Subcutaneous abdominal adipose tissue (tissue), 5 donors: Measurements from ENCODE around the gene DOCK1.

Source experiments
- H3K27ac ChIP-seq: one replicate; pipeline ENCODE4 v1.7.0; 2013; ENCODE audit warnings: low read depth, mild to moderate bottlenecking, inconsistent platforms, low read length, moderate library complexity
- H3K27me3 ChIP-seq, 5 donors: one replicate each; pipeline ENCODE4 v1.7.0; 2013; ENCODE audit warnings: low read length in 5 of 5, inconsistent platforms in 1 of 5; ENCODE audit not compliant: control insufficient read depth in 5 of 5, insufficient read depth in 4 of 5
- H3K36me3 ChIP-seq, 5 donors: one replicate each; pipeline ENCODE4 v1.7.0; 2013; ENCODE audit warnings: low read length in 5 of 5; ENCODE audit not compliant: control insufficient read depth in 5 of 5, insufficient read depth in 5 of 5
- H3K4me1 ChIP-seq, 5 donors: one replicate each; pipeline ENCODE4 v1.7.0; 2013; ENCODE audit warnings: low read length in 5 of 5, mild to moderate bottlenecking in 3 of 5, moderate library complexity in 1 of 5; ENCODE audit not compliant: control insufficient read depth in 5 of 5, insufficient read depth in 5 of 5
- H3K4me3 ChIP-seq, 5 donors: one replicate each; pipeline ENCODE4 v1.7.0; 2013; ENCODE audit warnings: low read length in 5 of 5, low read depth in 1 of 5
- H3K9ac ChIP-seq, 5 donors: one replicate each; pipeline ENCODE4 v1.7.0; 2013; ENCODE audit warnings: low read length in 5 of 5, mild to moderate bottlenecking in 4 of 5, moderate library complexity in 3 of 5
- H3K9me3 ChIP-seq, 5 donors: one replicate each; pipeline ENCODE4 v1.7.0; 2013; ENCODE audit warnings: low read length in 5 of 5; ENCODE audit not compliant: control insufficient read depth in 5 of 5
- donor health status: healthy.
- donor health status: healthy.
- donor health status: healthy.
- donor health status: healthy.
- donor health status: healthy.

DOCK1 gene

DNA sequence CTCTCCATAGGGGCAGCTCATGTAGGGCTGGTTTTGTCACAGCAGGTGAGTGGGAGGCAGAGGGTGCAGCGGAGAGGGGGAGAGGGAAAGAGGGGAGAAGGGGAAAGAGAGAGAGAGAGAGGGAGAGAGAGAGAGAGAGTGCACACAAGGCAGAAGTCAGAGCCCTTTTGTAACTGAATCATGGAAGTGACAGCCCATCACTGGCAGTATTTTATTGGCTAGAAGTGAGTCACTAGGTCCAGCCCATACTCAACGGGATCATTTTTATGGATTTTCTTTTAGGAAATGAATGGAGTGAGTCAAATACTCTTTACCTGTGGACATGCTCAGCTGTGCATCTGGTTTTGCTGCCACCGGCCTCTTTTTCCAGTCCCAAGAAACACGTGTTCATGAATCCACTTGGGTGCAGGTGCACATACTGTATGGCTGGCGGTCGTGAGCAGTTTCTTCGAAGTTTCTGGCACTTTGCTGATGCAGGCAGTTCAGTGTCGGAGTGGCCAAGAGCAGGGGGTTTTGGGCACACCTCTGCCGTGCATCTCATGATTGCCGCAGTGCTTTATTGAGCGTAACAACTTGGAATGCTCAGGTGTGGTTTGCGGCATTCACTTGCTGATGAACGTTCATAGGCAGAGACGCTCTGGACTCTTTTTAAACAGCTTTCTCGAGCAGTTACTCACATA, 40.3 kb downstream of the DOCK1 start:
- Histone ChIP-seq H3K9ac (no peak overlapping the region), H3K27ac (no peak overlapping the region), H3K4me1 (peaks cover 0 to 3% (median 0%) of the 10 kb centered on the region in 5 donors), H3K4me3 (no peak overlapping the region), H3K27me3 (no peaks in the 10 kb centered on the region), H3K9me3 (peaks cover 0 to 3% (median 0%) of the 10 kb centered on the region in 5 donors), H3K36me3 (peaks cover 0 to 8% (median 3%) of the 10 kb centered on the region in 5 donors)

DNA sequence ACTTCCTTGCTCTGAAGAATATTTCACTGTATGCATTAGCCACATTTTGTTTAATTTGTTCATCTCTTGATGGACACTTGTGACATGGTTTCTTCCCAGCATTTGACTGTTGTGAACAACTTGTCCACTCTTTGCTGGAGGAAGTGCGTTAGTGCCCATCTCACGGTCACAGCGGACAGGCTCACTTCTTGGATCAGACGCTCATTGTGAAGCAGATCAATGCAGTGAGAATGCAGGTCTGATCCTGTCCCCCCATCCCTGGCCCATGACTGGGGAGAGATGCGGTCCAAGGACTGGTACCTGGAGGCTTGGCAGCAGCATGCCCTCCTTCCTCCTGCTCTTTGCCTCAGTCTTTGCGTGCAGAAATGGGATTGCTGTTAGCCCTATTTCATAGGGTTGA, 41.5 kb downstream of the DOCK1 start:
- H3K9ac ChIP-seq: no peak overlapping the region
- no peaks in the 10 kb centered on the region for H3K27me3 ChIP-seq
- H3K9me3 ChIP-seq: peaks cover 0 to 7% (median 0%) of the 10 kb centered on the region in 5 donors
- H3K4me1 ChIP-seq: peaks cover 0 to 3% (median 0%) of the 10 kb centered on the region in 5 donors
- H3K36me3 ChIP-seq: peaks cover 0 to 8% (median 3%) of the 10 kb centered on the region in 5 donors
- no peak overlapping the region for H3K4me3 ChIP-seq
- H3K27ac ChIP-seq: no peak overlapping the region

DNA sequence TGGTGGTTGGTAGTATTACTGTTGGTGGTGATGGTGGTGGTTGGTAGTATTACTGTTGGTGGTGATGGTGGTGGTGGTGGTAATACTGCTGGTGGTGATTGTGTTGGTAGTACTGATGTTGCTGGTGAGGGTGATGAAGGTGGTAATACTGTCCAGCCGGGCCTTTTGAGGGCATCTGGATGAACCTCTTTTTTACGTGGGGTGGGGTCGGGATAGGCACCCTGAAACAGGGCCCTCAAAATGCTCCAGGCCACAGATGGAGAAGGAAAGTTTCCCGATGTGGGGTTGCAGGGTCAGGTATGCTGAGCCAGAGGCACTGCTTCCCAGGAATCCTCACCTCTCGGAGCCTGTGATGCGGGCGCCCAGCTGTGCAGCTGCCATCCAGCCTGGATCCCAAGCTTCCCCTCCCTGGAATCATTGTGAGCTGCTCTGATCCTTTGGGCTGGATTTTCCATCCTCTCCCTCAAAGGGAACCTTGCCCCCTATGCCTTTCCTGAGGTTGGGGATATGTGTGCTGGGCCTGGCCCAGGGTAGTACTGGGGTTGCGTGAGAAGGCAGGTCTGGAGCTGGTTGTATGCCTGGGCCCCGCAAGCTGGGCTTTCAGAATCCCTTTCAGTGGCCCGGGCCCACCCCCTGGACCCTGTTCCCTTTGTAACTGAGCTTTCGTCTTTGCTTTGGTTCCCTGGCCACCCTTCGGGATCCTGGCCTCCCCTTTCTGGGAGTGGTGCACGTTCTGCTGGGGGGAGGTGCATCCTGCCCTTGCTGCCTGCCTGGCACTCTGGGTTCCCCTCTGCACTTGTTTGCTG, 43.3 kb downstream of the DOCK1 start:
- no peak overlapping the region for H3K4me3 ChIP-seq
- no peaks in the 10 kb centered on the region for H3K27me3 ChIP-seq
- H3K9ac ChIP-seq: no peak overlapping the region
- no peak overlapping the region for H3K27ac ChIP-seq
- peaks cover 0 to 3% (median 0%) of the 10 kb centered on the region in 5 donors for H3K4me1 ChIP-seq
- peaks cover 0 to 8% (median 3%) of the 10 kb centered on the region in 5 donors for H3K36me3 ChIP-seq
- peaks cover 0 to 9% (median 0%) of the 10 kb centered on the region in 5 donors for H3K9me3 ChIP-seq

DNA sequence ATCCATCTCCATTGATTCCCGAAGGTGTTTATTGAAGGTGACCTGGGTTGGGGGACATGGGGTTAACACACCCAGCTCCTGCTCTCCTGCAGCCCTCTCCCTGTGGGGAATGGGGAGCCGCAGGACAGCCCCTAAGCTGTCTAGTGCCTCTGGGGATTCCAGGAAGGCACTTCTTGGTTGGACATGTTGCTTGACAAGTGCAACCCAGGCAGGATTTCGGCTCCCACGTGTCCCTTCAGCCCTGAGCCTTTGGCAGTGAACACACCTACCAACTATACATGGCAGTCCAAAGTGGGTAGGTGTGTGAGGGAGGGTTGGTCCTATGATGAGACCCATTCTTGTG, 43.9 kb downstream of the DOCK1 start:
- no peak overlapping the region for H3K9ac ChIP-seq

GRCh38 chr10:126950401-126951105, 45.3 kb downstream of the DOCK1 start:
- Histone ChIP-seq H3K27ac (no peak overlapping the region), H3K36me3 (peaks cover 0 to 7% (median 3%) of the 10 kb centered on the region in 5 donors), H3K27me3 (no peaks in the 10 kb centered on the region), H3K4me1 (peaks cover 0 to 5% (median 3%) of the 10 kb centered on the region in 5 donors), H3K9me3 (peaks cover 0 to 9% (median 0%) of the 10 kb centered on the region in 5 donors), H3K4me3 (no peak overlapping the region), H3K9ac (no peak overlapping the region)

More for the DNA sequence above, 43.9 kb downstream of the DOCK1 start:
- Histone ChIP-seq H3K4me1 (peaks cover 0 to 3% (median 0%) of the 10 kb centered on the region in 5 donors), H3K27me3 (no peaks in the 10 kb centered on the region), H3K36me3 (peaks cover 0 to 8% (median 3%) of the 10 kb centered on the region in 5 donors), H3K4me3 (no peak overlapping the region), H3K27ac (no peak overlapping the region), H3K9me3 (peaks cover 0 to 9% (median 0%) of the 10 kb centered on the region in 5 donors)

DNA sequence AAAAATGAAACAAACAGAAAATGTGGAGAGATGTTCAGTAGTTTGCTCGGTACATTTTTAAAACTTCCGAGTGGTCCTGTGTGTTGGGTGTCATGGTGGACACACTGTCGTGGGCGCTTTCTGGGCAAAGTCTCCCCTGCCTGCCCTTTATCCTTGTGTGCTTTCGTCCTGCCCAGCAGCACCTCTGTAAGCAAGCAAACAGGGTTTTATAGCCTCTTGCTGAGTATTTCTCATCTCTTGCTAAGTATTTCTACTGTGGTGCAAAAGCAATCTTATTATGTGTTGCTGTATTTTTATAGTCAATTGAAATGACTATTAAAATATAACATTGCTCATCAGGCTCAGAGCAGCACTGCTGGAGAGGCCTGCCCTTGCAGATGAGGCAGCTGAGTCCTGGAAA, 48.7 kb downstream of the DOCK1 start:
- peaks cover 0 to 6% (median 0%) of the 10 kb centered on the region in 5 donors for H3K9me3 ChIP-seq
- no peaks in the 10 kb centered on the region for H3K27me3 ChIP-seq
- peaks cover 0 to 16% (median 9%) of the 10 kb centered on the region in 5 donors for H3K4me1 ChIP-seq
- no peak overlapping the region for H3K27ac ChIP-seq
- H3K36me3 ChIP-seq: no peaks in the 10 kb centered on the region
- H3K4me3 ChIP-seq: no peak overlapping the region
- no peak overlapping the region for H3K9ac ChIP-seq

DNA sequence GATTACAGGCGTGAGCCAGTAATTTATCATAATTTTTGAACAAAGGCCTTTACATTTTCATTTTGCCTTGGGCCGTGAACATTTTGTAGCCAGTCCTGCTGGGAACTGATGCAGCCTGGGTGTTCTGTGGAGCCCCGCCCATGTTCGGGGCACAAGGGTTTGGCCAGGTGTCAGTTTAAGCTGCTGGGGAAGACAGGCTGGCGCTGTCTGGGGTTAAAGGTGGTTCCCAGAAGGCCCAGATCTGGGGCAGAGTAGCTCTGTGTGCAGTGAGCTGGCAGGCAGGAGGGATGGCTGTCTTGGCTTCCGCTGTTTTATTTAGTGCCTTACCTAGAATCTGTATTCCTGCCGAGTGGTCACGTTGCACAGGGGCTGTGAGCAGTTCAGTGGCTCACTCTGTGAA, 50.2 kb downstream of the DOCK1 start:
- Histone ChIP-seq H3K9me3 (peaks cover 0 to 6% (median 0%) of the 10 kb centered on the region in 5 donors), H3K4me1 (peaks cover 0 to 16% (median 9%) of the 10 kb centered on the region in 5 donors), H3K4me3 (no peak overlapping the region), H3K27me3 (no peaks in the 10 kb centered on the region), H3K9ac (no peak overlapping the region), H3K36me3 (no peaks in the 10 kb centered on the region), H3K27ac (no peak overlapping the region)

DNA sequence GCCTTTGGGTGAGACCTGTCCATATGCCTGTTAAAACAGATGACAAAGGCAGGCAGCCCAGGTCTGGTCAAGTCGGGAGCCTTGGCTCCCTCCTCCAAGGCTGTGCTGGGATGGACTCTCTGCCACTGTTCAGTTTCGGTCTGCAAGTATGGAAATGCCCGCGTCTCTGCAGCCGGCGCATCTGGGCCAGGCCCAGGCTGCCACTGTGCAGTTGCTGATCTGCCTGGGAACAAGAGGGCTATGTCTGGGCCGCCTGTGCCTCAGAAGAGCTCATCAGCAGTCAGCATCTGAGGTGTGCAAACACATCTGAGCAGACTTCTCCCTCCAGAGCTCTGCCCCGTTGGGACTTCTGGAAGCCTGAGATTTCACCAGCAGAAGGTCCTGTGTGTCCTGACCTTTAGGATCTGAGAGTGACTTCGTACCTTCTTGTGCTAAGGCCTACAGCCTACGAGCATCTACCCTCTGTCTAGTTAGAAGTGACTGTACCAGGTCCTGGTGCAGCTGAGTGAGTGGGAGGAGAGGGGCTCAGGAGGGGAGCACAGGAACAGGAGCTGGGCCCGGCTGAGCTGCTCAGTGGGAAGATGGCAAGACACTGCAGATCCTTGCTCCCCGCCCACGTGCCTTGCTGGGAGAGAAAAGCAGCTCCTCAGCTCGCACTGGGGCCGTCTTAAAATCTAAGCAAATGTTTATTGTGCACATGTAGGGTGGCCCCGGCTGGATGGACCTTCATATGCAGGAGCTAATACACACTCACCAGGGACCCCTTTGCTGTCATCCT, 50.9 kb downstream of the DOCK1 start:
- Histone ChIP-seq H3K4me3 (no peak overlapping the region), H3K27ac (no peak overlapping the region), H3K27me3 (no peaks in the 10 kb centered on the region), H3K9me3 (peaks cover 0 to 6% (median 0%) of the 10 kb centered on the region in 5 donors), H3K36me3 (no peaks in the 10 kb centered on the region), H3K4me1 (peaks cover 0 to 19% (median 10%) of the 10 kb centered on the region in 5 donors), H3K9ac (no peak overlapping the region)

- no peak overlapping the region for H3K9ac ChIP-seq
- H3K4me1 ChIP-seq: peaks cover 0 to 22% (median 10%) of the 10 kb centered on the region in 5 donors
- no peaks in the 10 kb centered on the region for H3K27me3 ChIP-seq
- no peaks in the 10 kb centered on the region for H3K36me3 ChIP-seq
- peaks cover 0 to 2% (median 0%) of the 10 kb centered on the region in 5 donors for H3K9me3 ChIP-seq
- no peak overlapping the region for H3K27ac ChIP-seq
- no peak overlapping the region for H3K4me3 ChIP-seq
Observed at GRCh38 chr10:126956712-126957108, 51.5 kb downstream of the DOCK1 start.
